ENCODE results near the gene NGLY1. TPM values are rescaled to one million over a fixed set of nuclear protein-coding genes. Genes with fewer than 3 reads are reported as not detected.

NGLY1 gene
- total and polyA plus RNA-seq, 10 of the 15 experiments (the other 5 are each of a cell fraction or from before 2014, with no cell fraction given), result 29.8 to 73.5 (median 47.0) TPM

- WGBS (ENCODE audit: insufficient coverage, insufficient replicate concordance, low lambda C conversion rate, missing lambda C conversion rate), result 4% methylated on average over 1 of the region's 1 CpG
- no peaks in the 10 kb centered on the region for H3K4me1 ChIP-seq (ENCODE audit: control insufficient read depth, insufficient read depth, low read length)
- H4K20me1 ChIP-seq (ENCODE audit: control insufficient read depth, insufficient read depth), result no peaks in the 10 kb centered on the region
- in situ Hi-C loops (cut with MboI), result no loop called here
- FAIRE-seq, result no peak
- ATAC-seq, result no peak
- RAD21 ChIA-PET (ENCODE audit: unreplicated experiment), result interaction anchor here (1.0 kb wide), 1 partner anchor 49 kb away, joined by 3 read pairs; no protein-coding TSS in a partner anchor
- no peaks in the 10 kb centered on the region for H3K36me3 ChIP-seq (ENCODE audit: control insufficient read depth in 2 of 2, insufficient read depth in 2 of 2, low read length in 1 of 2)
- CTCF ChIA-PET, result interaction anchor here (0.7 to 1.0 kb wide), 3 partner anchors 9 to 193 kb away, joined by 3 read pairs; no protein-coding TSS in a partner anchor
- POLR2A ChIA-PET, result interaction anchor here (1.1 kb wide), 1 partner anchor 12 kb away, joined by 4 read pairs; no protein-coding TSS in a partner anchor
- no peaks in the 10 kb centered on the region for H3K9me3 ChIP-seq (replicated peaks; ENCODE audit: control insufficient read depth, insufficient read depth, low read length)
- no peaks in the 10 kb centered on the region for H3K79me2 ChIP-seq (ENCODE audit: control insufficient read depth, insufficient read depth, low read length)
- no peak overlapping the region for H3K4me3 ChIP-seq
- SMC1A ChIA-PET (ENCODE audit: uncharacterized antibody, unreplicated experiment), result interaction anchor here (0.6 to 2.7 kb wide), 5 partner anchors 13 to 166 kb away, joined by 3 to 9 read pairs (median 5); no protein-coding TSS in a partner anchor
- no peaks in the 10 kb centered on the region for H3K27me3 ChIP-seq (replicated peaks in 1 of 2; ENCODE audit: control insufficient read depth in 2 of 2, insufficient read depth in 2 of 2, low read length in 1 of 2)
- TF ChIP-seq E2F4 (IDR thresholded peaks at IDR 0.05; ENCODE audit: low read depth, low read length) (no peak), IKZF1 (conservative IDR thresholded peaks at IDR 0.05) (no peak), BMI1 (IDR thresholded peaks at IDR 0.05; ENCODE audit: borderline replicate concordance) (no peak), CBX3 (IDR thresholded peaks at IDR 0.05; ENCODE audit: borderline replicate concordance, low read depth) (no peak), TCF12 (IDR thresholded peaks at IDR 0.05; ENCODE audit: low read depth, low read length) (no peak)
- no TSS peak for BruUV-seq (replicated peaks)
- H2AFZ ChIP-seq (ENCODE audit: control insufficient read depth, low read depth, low read length), result no peak overlapping the region
- H3K4me2 ChIP-seq (ENCODE audit: control insufficient read depth, insufficient read depth), result no peak overlapping the region
- intact Hi-C loops (cut with micrococcal nuclease; ENCODE audit: unreplicated experiment), result no loop called here
- no peak overlapping the region for H3K9ac ChIP-seq (ENCODE audit: control insufficient read depth, insufficient read depth, low read length)
- DNase-seq (ENCODE audit: low read depth, low spot score), result no peak
- no peak overlapping the region for H3K27ac ChIP-seq (ENCODE audit: control insufficient read depth, insufficient read depth)
Observed at GRCh38 chr3:25697553-25697952, 85.7 kb downstream of the NGLY1 start.

Measured in GM12878 (cell line).